HG02943 (cell line): ENCODE data around the gene HMG20A.

ENCODE experiments used
- ATAC-seq: cut with Tn5 transposase; IDR thresholded peaks from one replicate; pipeline ENCODE4 v1.9.1; 2021; ENCODE audit warnings: mild to moderate bottlenecking, low read depth, moderate library complexity; ENCODE audit not compliant: unreplicated experiment

HMG20A gene

DNA sequence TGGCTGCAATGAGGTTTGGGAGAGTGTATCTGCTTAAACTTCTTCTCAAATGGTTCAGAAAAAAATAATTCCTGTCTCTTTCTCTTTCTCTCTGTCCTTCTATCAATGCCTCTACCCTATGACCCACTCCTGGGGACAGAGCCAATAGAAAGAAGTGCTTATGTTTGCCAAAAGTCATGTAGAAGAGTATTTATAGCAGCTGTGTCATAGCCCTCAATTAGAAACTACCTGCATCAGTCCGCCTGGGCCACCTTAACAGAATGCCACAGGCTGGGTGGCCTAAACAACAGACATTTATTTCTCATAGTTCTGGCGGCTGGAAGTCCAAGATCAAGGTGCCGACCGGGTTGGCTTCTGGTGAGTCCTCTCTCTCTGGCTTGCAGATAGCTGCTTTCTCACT lies 92.5 kb downstream of the HMG20A start:
- no peak for ATAC-seq

- no peak for ATAC-seq
Observed at GRCh38 chr15:77514641-77515402, 94.1 kb downstream of the HMG20A start.

DNA sequence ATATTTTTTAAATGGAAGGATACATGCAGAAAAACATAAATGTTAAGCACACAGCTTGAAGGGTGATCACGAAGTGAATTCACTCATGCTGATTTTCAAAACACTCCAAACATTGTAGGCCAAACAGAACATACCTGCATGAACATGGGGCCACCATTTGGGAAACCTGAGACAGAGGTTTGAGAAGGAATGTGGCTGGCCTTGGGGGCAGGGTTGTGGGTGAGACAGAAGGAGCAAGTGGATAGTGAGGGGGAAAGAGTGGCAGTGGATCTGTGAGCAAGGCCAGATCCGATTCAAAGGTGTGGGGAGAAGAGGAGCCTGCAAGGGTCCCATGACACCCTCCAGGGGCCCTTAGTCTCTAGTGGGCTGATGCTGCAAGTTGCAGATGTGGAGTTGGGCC lies 94.9 kb downstream of the HMG20A start:
- no peak for ATAC-seq

DNA sequence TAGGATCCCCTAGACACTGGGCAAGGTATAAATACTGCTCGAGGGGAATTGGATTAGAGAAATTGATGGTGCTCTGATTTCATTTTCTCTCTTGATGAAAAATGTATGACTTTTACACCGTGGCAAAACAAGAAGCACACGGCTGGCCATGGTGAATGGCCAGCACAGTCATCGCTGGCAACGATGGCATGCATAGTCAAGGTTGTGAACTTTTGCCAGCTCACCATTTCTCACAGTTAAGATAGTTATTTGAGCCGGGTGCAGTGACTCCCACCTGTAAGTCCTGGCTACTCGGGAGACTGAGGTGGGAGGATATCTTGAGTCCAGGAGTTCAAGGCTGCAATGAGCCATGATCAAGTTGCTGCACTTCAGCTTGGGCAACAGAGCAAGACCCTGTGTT lies 95.4 kb downstream of the HMG20A start:
- ATAC-seq: no peak

DNA sequence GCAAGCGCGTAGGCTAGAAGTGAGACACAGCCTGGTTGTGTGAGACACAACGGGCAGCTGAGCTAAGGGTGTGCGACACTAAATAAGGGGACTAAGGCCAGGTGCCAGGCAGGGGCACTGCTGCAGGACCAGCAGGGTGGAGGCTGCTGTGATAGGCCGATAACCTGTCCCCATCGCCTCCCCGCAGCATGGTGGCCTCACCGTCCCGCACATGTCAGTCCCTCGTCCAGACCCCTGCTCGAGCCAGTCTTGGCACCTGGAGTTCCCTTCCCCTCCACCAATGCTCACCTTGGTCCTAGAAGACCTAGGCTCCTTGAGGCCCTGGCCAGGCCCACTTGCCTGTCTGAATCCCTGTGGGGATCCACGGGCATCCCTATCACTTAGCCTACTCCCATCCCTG lies 96.1 kb downstream of the HMG20A start:
- ATAC-seq: no peak

DNA sequence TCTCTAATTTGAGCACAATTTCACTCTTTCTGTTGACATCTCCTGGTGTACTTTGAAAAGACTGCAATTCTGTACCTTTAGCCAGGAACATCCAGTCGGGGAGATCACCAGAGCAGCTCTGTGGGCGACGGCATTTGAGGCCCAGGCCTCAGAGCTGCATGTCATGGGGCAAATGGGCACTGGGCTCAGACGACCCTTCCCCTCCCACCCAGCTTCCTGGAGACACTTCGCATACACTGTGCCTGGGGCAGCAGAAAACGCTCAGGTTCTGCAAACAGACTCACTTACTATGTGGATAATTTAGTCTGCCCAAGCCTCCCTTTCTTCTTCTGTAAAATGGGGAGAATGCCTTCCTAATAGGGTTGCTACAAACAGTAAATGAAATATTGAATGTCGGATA lies 96.9 kb downstream of the HMG20A start:
- ATAC-seq: no peak

DNA sequence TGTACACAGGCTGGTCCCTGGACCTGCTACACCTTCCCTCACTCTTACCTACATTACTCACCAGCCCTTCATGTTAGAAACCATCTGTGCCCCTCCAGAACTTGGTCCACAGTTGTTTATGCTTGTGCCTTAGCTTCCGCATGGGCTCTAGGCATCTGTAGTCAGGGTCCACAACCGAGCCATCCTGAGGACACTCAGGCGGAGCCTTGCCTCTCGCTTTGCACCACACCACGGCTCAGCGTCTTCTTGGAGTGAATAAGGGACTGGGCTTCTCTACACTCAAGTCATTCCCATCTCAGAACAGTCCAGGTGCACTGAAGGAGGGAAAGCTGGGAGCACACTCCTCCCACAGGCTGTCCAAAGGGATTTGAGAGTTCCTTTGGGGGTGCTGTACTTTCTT lies 97.8 kb downstream of the HMG20A start:
- ATAC-seq: no peak

DNA sequence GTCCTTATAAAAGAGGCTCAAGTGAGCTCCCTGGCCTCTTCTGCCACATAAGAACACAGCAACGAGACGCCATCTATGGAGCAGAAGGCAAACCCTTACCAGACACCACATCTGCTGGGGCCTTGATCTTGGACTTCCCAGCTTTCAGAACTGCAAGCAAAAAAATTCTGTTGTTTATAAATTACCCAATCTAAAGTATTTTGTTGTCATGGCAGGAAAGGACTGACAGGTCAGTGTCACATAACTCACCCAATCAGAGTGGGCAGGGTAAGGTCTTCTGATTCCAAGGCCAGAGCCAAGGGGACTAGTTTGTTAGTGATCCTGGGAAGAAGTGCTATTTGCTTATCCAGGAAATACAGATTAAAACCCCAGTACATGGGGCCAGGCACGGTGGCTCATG lies 98.9 kb downstream of the HMG20A start:
- ATAC-seq: no peak

DNA sequence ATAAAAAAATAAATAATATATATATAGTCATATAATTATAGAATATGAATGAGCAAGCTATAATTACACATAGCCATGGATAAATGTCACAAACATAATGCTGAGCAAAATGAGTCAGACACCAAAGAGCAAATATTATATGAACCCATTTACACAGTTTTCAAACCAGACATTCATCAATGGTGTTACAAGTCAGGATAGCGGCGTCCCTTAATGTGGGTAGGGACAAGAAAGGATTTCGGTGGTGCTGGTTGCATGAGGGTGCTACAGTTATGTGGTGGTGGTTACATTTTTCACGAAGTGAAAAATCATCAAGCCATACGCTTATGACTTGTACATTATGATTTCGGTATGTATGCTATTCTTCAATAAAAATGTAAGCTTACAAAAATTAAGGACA lies 100.5 kb downstream of the HMG20A start:
- no peak for ATAC-seq

- ATAC-seq: no peak
Observed at GRCh38 chr15:77525400-77525811, 104.7 kb downstream of the HMG20A start.

DNA sequence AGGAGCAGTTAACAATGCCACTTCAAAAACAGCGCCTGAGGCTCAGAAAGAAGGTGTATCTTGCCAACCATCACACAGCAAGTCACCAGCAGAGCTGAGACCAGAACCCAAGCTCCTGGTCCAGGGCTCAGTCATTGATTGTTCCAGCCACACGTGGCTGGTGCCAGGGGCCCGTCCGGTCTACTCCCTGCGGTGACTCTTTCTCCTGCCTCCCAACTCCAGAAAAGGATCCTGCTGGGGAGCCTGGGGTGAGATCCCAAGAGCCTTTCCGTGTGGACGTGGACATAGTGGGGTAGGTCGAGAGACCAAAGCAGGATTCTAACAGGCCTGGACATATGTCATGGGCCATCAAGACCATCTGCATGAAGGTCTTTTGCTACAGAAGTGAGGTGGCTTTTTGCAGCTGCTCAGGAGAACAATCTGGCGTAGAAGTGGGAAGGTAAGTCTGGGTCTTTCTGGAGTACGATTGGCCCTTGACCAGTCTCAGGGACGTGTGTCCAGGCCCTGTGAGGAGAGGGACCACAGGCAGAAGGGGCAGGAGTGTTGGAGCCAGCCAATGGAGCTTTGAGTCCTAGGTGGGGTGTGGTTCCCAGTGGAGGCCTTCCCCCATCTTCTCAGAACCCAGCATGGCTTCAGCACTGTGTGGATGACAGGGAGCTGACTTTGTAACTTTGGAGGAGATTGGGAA lies 105.4 kb downstream of the HMG20A start:
- no peak for ATAC-seq

GRCh38 chr15:77526595-77527163 lies 106.0 kb downstream of the HMG20A start:
- no peak for ATAC-seq

- no peak for ATAC-seq
Observed at GRCh38 chr15:77527164-77527778, 106.6 kb downstream of the HMG20A start.

DNA sequence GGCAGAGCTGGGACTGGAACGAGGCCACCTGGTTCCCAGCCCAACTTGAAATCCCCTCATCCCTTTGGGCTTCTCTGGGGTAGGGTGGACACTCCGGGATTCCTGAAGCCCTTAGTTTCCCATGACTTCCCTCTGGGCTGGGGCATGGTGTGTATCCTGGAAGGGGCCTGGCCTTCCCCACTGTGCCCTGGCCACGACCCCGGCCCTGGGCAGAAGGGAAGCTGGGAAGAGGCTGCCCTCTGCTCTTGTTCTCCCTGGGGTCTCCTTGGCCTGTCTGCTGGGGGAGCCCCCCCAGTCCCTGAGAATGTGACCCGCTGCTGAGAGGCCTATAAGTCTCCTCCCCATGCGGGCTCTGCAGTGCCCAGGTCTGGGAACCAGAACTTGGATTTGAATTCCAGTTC lies 107.1 kb downstream of the HMG20A start:
- no peak for ATAC-seq

GRCh38 chr15:77528290-77528967 lies 107.7 kb downstream of the HMG20A start:
- no peak for ATAC-seq

DNA sequence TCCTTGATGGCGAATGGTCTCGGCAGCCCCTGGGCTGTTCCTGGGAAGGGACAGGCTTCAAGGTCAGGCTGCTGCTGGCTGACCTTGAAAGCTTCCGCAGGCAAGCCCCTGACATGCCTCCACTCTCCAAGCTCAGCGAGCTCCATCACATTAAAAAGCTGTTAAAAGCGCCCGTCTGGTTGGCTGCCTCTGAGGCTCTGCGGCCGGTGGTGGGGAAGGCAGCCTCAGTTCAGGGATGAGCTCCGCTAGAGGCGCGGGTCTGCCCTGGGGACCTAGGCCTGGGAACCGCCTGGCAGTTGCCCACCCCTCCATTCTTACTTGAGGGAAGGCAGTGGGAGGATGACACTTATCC lies 108.3 kb downstream of the HMG20A start:
- no peak for ATAC-seq

GRCh38 chr15:77529394-77530159 lies 108.9 kb downstream of the HMG20A start:
- ATAC-seq: no peak

GRCh38 chr15:77530576-77530975 lies 109.9 kb downstream of the HMG20A start:
- ATAC-seq: no peak

- ATAC-seq: no peak
Observed at GRCh38 chr15:77531191-77532000, 110.7 kb downstream of the HMG20A start.
